Measurements from ENCODE around the gene REN. TPM values are rescaled to one million over a fixed set of nuclear protein-coding genes. Genes with fewer than 3 reads are reported as not detected.

REN gene
- total and polyA plus RNA-seq, 2 experiments from 2014 or later: not detected

- TF ChIP-seq ZNF462 (CRISPR knock-in tag; IDR thresholded peaks at IDR 0.05): no peak
Observed at GRCh38 chr1:204192046-204192445, 25.9 kb upstream of the REN start (continued).

GRCh38 chr1:204191456-204191855 is 25.3 kb upstream of the REN start:
- no peak overlapping the region for H3K4me3 Mint-ChIP-seq
- no peaks in the 10 kb centered on the region for H3K36me3 Mint-ChIP-seq (ENCODE audit: low read depth)
- no peaks in the 10 kb centered on the region for H4K20me1 ChIP-seq (replicated peaks; ENCODE audit: insufficient read depth)
- ATAC-seq (no peak), DNase-seq (ENCODE audit: low spot score) (no peak)
- no peak overlapping the region for H3K27ac Mint-ChIP-seq
- H3K27me3 ChIP-seq (ENCODE audit: insufficient read depth): peaks cover 29% of the 10 kb centered on the region; the same call in 1 of the 2 replicates
- no peak overlapping the region for H3K4me2 ChIP-seq
- H3K4me1 ChIP-seq (ENCODE audit: insufficient read depth): peaks cover 7% of the 10 kb centered on the region
- no peaks in the 10 kb centered on the region for H3K9me2 ChIP-seq (ENCODE audit: insufficient read depth)
- no peaks in the 10 kb centered on the region for H3K79me2 ChIP-seq (replicated peaks; ENCODE audit: insufficient read depth)
- no peak overlapping the region for H3K27ac ChIP-seq (ENCODE audit: low read depth)
- no peak overlapping the region for H3K4me3 ChIP-seq
- no peaks in the 10 kb centered on the region; the same call in 2 of the 3 replicates for H3K9me3 Mint-ChIP-seq
- H2AFZ ChIP-seq: no peak overlapping the region
- H3F3A ChIP-seq (replicated peaks; ENCODE audit: low read depth): no peaks in the 10 kb centered on the region
- peaks cover 10% of the 10 kb centered on the region for H3K4me1 Mint-ChIP-seq
- H3K36me3 ChIP-seq (ENCODE audit: insufficient read depth): no peaks in the 10 kb centered on the region
- peaks cover 10% of the 10 kb centered on the region for H3K27me3 Mint-ChIP-seq (ENCODE audit: insufficient read depth, low read depth, poor library complexity)
- no peak for TF ChIP-seq POLR2AphosphoS5 (IDR thresholded peaks at IDR 0.05; ENCODE audit: low read depth)
- no peak for TF ChIP-seq REST (IDR thresholded peaks at IDR 0.05; ENCODE audit: unreplicated experiment)
- TF ChIP-seq NANOG (IDR thresholded peaks at IDR 0.05; ENCODE audit: borderline replicate concordance): no peak
- TF ChIP-seq STAT1 (IDR thresholded peaks at IDR 0.05; ENCODE audit: unreplicated experiment): no peak
- TF ChIP-seq EZH2phosphoT487 (IDR thresholded peaks at IDR 0.05; ENCODE audit: unreplicated experiment): no peak
- no peak for TF ChIP-seq JUNB (IDR thresholded peaks at IDR 0.05; ENCODE audit: unreplicated experiment)
- TF ChIP-seq ZNF331 (CRISPR knock-in tag; IDR thresholded peaks at IDR 0.05; ENCODE audit: low read depth): no peak
- TF ChIP-seq ETS1 (IDR thresholded peaks at IDR 0.05): no peak

All from GM23338 (cell line).